Measurements from ENCODE around the gene FBLN5. TPM values are rescaled to one million over a fixed set of nuclear protein-coding genes. Genes with fewer than 3 reads are reported as not detected.

The FBLN5 gene
- total RNA-seq = 35.4 and 46.7 TPM in 2 replicates

GRCh38 chr14:91947475-91948184 lies at the start of gene FBLN5:
Gene FBLN5, minus strand, starts transcription at chr14:91947694. Its CDS starts 465 bp downstream, at chr14:91947229.

GRCh38 chr14:91867316-91867988 lies 80.0 kb downstream of the FBLN5 start, which contains the start of gene TC2N:
Gene TC2N, minus strand, starts transcription at chr14:91867536. Its CDS starts 53,767 bp downstream, at chr14:91813769.

Other genes starting within 250 kb of the FBLN5 start
- gene CATSPERB, start 215.6 kb downstream of the FBLN5 start, total RNA-seq = not detected in 2 replicates
- 0.28 and 0.65 TPM in 2 replicates for gene TC2N, start 80.2 kb downstream of the FBLN5 start, total RNA-seq
- 30.7 and 31.1 TPM in 2 replicates for gene TRIP11, start 92.4 kb upstream of the FBLN5 start, total RNA-seq
- gene ATXN3, start 158.9 kb upstream of the FBLN5 start, total RNA-seq = 60.0 and 74.2 TPM in 2 replicates
- gene NDUFB1, start 174.0 kb upstream of the FBLN5 start, total RNA-seq = 253 and 349 TPM in 2 replicates
- gene CPSF2, start 174.3 kb upstream of the FBLN5 start, total RNA-seq = 31.3 and 47.4 TPM in 2 replicates

All from smooth muscle cell of bladder (primary cell).